A549 (cell line): Measurements from ENCODE around the gene PRMT9. TPM values are rescaled to one million over a fixed set of nuclear protein-coding genes. Genes with fewer than 3 reads are reported as not detected.

ENCODE experiments used
- ATAC-seq, 2 experiments: fragments of 200-7000 bp in 1 of 2; fragments of >200 bp in 1 of 2; cut with Nextera tagmentation in 1 of 2; cut with Tn5 transposase in 1 of 2; 3 replicates each; pipeline versions ENCODE4 v1.8.0 to v1.9.1; 2018 to 2020; ENCODE audit warnings: mild to moderate bottlenecking in 1 of 2, moderate library complexity in 1 of 2
- CTCF ChIA-PET: fragments of 300-600 bp; sonication (Branson Sonifier 250); formaldehyde crosslinking; extraction: SDS; loops from one replicate; lab custom pipeline; 2021; ENCODE audit warnings: antibody characterized with exemption, inconsistent platforms; lab: Yijun Ruan, JAX
- POLR2A ChIA-PET: fragments of 350-600 bp; formaldehyde crosslinking; extraction: SDS; loops from one replicate; lab custom pipeline; 2021; ENCODE audit warnings: antibody characterized with exemption, inconsistent platforms; lab: Yijun Ruan, JAX
- DNase-seq, 2 experiments: peaks; one replicate each; pipeline versions ENCODE4 v3.0.0 to v3.0.0-alpha.2; 2011 to 2016; ENCODE audit warnings: low read depth in 1 of 2, low spot score in 1 of 2
- FAIRE-seq: peaks from 2 replicates; lab custom pipeline; 2011; peaks lifted over from hg19 to GRCh38; lab: Jason Lieb, UNC
- H3K27ac ChIP-seq, 2 experiments: fragments of >200 bp; sonication (Bioruptor Twin); formaldehyde crosslinking; 3 replicates each; pipeline ENCODE4 v1.5.1; 2016 to 2017
- H3K4me1 ChIP-seq: fragments of >200 bp; sonication (Bioruptor Twin); formaldehyde crosslinking; 3 replicates; pipeline ENCODE4 v1.6.1; 2016
- H3K4me2 ChIP-seq: fragments of >200 bp; sonication (Bioruptor Twin); formaldehyde crosslinking; 3 replicates; pipeline ENCODE4 v1.6.1; 2016
- H3K4me3 ChIP-seq: fragments of >200 bp; sonication (Bioruptor Twin); formaldehyde crosslinking; 3 replicates; pipeline ENCODE4 v1.5.1; 2016
- H3K9me3 ChIP-seq: fragments of >200 bp; sonication (Bioruptor Twin); formaldehyde crosslinking; 3 replicates; pipeline ENCODE4 v1.6.1; 2016
- BCL3 ChIP-seq: fragments of >200 bp; sonication (Bioruptor Twin); formaldehyde crosslinking; IDR thresholded peaks from 3 replicates; pipeline ENCODE4 v1.6.1; 2016
- BHLHE40 ChIP-seq: IDR thresholded peaks from 2 replicates; pipeline ENCODE4 v1.6.1; 2012; ENCODE audit warnings: low read depth, low read length, inconsistent platforms
- CHD4 ChIP-seq: fragments of 200-600 bp; sonication (generic); IDR thresholded peaks from 2 replicates; pipeline ENCODE4 v1.6.1; 2016; ENCODE audit warnings: antibody characterized with exemption, mild to moderate bottlenecking, borderline replicate concordance
- CTCF ChIP-seq: fragments of >200 bp; sonication (Bioruptor Twin); formaldehyde crosslinking; IDR thresholded peaks from 3 replicates; pipeline ENCODE4 v1.5.1; 2016
- GATA3 ChIP-seq: IDR thresholded peaks from 2 replicates; pipeline ENCODE4 v1.6.1; 2012; ENCODE audit warnings: borderline replicate concordance
- HEYL ChIP-seq: fragments of 250-450 bp; sonication (Bioruptor Pico); IDR thresholded peaks from 2 replicates; pipeline ENCODE4 v1.8.0; 2021; ENCODE audit warnings: mild to moderate bottlenecking, moderate library complexity
- HOXB13 ChIP-seq: fragments of 250-450 bp; sonication (Bioruptor Pico); IDR thresholded peaks from 2 replicates; pipeline ENCODE4 v1.5.0; 2020; ENCODE audit warnings: low read depth, mild to moderate bottlenecking, moderate library complexity
- KDM5A ChIP-seq: fragments of 200-600 bp; sonication (generic); IDR thresholded peaks from 2 replicates; pipeline ENCODE4 v1.6.1; 2016; ENCODE audit warnings: antibody characterized with exemption, mild to moderate bottlenecking
- MAX ChIP-seq: IDR thresholded peaks from 2 replicates; pipeline ENCODE4 v1.6.1; 2012
- MYC ChIP-seq: IDR thresholded peaks from 2 replicates; pipeline ENCODE4 v1.6.1; 2012; ENCODE audit warnings: mild to moderate bottlenecking, inconsistent platforms, low read length, improper control_type of control experiment, borderline replicate concordance
- PBX3 ChIP-seq: IDR thresholded peaks from 2 replicates; pipeline ENCODE4 v1.6.1; 2012
- RAD21 ChIP-seq, 2 experiments: fragments of >200 bp in 1 of 2; sonication (Bioruptor Twin) in 1 of 2; formaldehyde crosslinking in 1 of 2; IDR thresholded peaks in 1 of 2; conservative IDR thresholded peaks in 1 of 2; 2 replicates in 1 of 2; 3 replicates in 1 of 2; pipeline ENCODE4 v1.6.1; 2012 to 2018; ENCODE audit warnings: inconsistent platforms in 1 of 2
- SMC3 ChIP-seq: fragments of >200 bp; sonication (Bioruptor Twin); formaldehyde crosslinking; IDR thresholded peaks from 3 replicates; pipeline ENCODE4 v1.6.1; 2018; ENCODE audit warnings: inconsistent platforms
- TFCP2L1 ChIP-seq: fragments of 250-450 bp; sonication (Bioruptor Pico); IDR thresholded peaks from 2 replicates; pipeline ENCODE4 v1.5.0; 2021; ENCODE audit warnings: mild to moderate bottlenecking
- USF2 ChIP-seq: fragments of 450-650 bp; IDR thresholded peaks from 2 replicates; pipeline ENCODE4 v1.6.1; 2014; ENCODE audit warnings: antibody characterized with exemption
- ZC3H11A ChIP-seq: fragments of 450-650 bp; IDR thresholded peaks from 2 replicates; pipeline ENCODE4 v1.6.1; 2014; ENCODE audit warnings: antibody characterized with exemption, mild to moderate bottlenecking
- WGBS: methylation state at CpG from one replicate; pipeline ENCODE4 v1.1.6; 2017; ENCODE audit errors: missing lambda C conversion rate; 5-methylcytosine and 5-hydroxymethylcytosine counted together
- polyA plus RNA-seq, 4 experiments: library from polyadenylated mRNA; depleted of rRNA in 3 of 4; stranded (reverse); fragments of >200 nt; fragmentation: RNase III in 1 of 4; extraction: RNeasy Plus Mini Kit Qiagen cat#74134 plus additional on column Dnase treatment in 1 of 4; gene quantifications; 2 replicates in 3 of 4; 3 replicates in 1 of 4; pipeline ENCODE4 v1.2.3, GENCODE V29; 2011 to 2017

PRMT9 gene
- polyA plus RNA-seq, 2 of the 4 experiments (the other 2 are of a cell fraction), result 2.8 to 6.3 TPM

- POLR2A ChIA-PET, result no interaction called here
- CTCF ChIA-PET, result interaction anchor here (0.6 to 1.9 kb wide), 3 partner anchors 22 to 575 kb away, joined by 3 to 4 read pairs (median 3); no protein-coding TSS in a partner anchor
- TF ChIP-seq RAD21 (conservative IDR thresholded peaks at IDR 0.05 in 1 of 2, IDR thresholded peaks at IDR 0.05 in 1 of 2) (peak in 1 of 2 experiments; percentile 22; a peak in 1 of 5 replicates), MYC (no peak), KDM5A (no peak), TFCP2L1 (CRISPR knock-in tag) (no peak), PBX3 (no peak)
- no peak overlapping the region for H3K27ac ChIP-seq
- ATAC-seq (peak in 1 of 2 experiments; percentile 39; a peak in 1 of 6 replicates), DNase-seq (no peak), FAIRE-seq (no peak)
- 64% methylated on average over 5 of the region's 5 CpGs for WGBS
- H3K4me3 ChIP-seq, result no peak overlapping the region
- peaks cover 7% of the 10 kb centered on the region; the same call in 2 of the 3 replicates for H3K4me1 ChIP-seq
- no peaks in the 10 kb centered on the region for H3K9me3 ChIP-seq
- H3K4me2 ChIP-seq, result no peak overlapping the region
Observed at GRCh38 chr4:147594107-147594506, 89.9 kb downstream of the PRMT9 start.

GRCh38 chr4:147591106-147591505 lies 92.9 kb downstream of the PRMT9 start:
- TF ChIP-seq USF2 (no peak), CHD4 (no peak), BHLHE40 (no peak), TFCP2L1 (CRISPR knock-in tag) (no peak), MAX (no peak), HOXB13 (CRISPR knock-in tag) (no peak), BCL3 (no peak)
- no peak overlapping the region for H3K4me3 ChIP-seq
- POLR2A ChIA-PET, result no interaction called here
- H3K4me1 ChIP-seq, result peaks cover 7% of the 10 kb centered on the region; the same call in 1 of the 3 replicates
- no peak overlapping the region for H3K27ac ChIP-seq
- CTCF ChIA-PET, result interaction anchor here (0.6 to 3.1 kb wide), 14 partner anchors 8 to 572 kb away, joined by 3 to 33 read pairs (median 5); no protein-coding TSS in a partner anchor
- DNase-seq (no peak), FAIRE-seq (no peak), ATAC-seq (no peak)
- H3K9me3 ChIP-seq, result no peaks in the 10 kb centered on the region
- no peak overlapping the region for H3K4me2 ChIP-seq

GRCh38 chr4:147590249-147590920 lies 93.6 kb downstream of the PRMT9 start:
- ATAC-seq (peak in 1 of 2 experiments; percentile 81; a peak in 3 of 6 replicates), FAIRE-seq (no peak), DNase-seq (peak; percentile 32 to 52)
- Histone ChIP-seq H3K4me2 (0 out of 3 replicates have a peak overlapping the region, but pooled peaks have one; percentile 14), H3K9me3 (no peaks in the 10 kb centered on the region), H3K27ac (no peak overlapping the region), H3K4me1 (peaks cover 7% of the 10 kb centered on the region; the same call in 1 of the 3 replicates), H3K4me3 (no peak overlapping the region)
- ChIA-PET POLR2A (no interaction called here), CTCF (interaction anchor here (0.6 to 3.1 kb wide), 35 partner anchors 9 to 846 kb away, joined by 3 to 33 read pairs (median 4); no protein-coding TSS in a partner anchor)
- 44% methylated on average over 12 of the region's 12 CpGs for WGBS
- TF ChIP-seq SMC3, result peak; percentile 84
- no peak for TF ChIP-seq ZC3H11A
- no peak for TF ChIP-seq HEYL
- peak; percentile 75 for TF ChIP-seq CTCF
- peak; percentile 87 to 89 for TF ChIP-seq RAD21 (conservative IDR thresholded peaks at IDR 0.05 in 1 of 2, IDR thresholded peaks at IDR 0.05 in 1 of 2)
- no peak for TF ChIP-seq GATA3
